HG02759 (cell line): ENCODE measurements around the gene CSMD2.
"Not testable (repeated sequence)": the region's sequence is repeated elsewhere in the genome, so short reads cannot be mapped to it uniquely, and the experiment has no call there.

ENCODE experiments used
- ATAC-seq: cut with Tn5 transposase; IDR thresholded peaks from one replicate; pipeline ENCODE4 v1.9.1; 2021; ENCODE audit warnings: mild to moderate bottlenecking, moderate library complexity; ENCODE audit not compliant: unreplicated experiment

Gene CSMD2

DNA sequence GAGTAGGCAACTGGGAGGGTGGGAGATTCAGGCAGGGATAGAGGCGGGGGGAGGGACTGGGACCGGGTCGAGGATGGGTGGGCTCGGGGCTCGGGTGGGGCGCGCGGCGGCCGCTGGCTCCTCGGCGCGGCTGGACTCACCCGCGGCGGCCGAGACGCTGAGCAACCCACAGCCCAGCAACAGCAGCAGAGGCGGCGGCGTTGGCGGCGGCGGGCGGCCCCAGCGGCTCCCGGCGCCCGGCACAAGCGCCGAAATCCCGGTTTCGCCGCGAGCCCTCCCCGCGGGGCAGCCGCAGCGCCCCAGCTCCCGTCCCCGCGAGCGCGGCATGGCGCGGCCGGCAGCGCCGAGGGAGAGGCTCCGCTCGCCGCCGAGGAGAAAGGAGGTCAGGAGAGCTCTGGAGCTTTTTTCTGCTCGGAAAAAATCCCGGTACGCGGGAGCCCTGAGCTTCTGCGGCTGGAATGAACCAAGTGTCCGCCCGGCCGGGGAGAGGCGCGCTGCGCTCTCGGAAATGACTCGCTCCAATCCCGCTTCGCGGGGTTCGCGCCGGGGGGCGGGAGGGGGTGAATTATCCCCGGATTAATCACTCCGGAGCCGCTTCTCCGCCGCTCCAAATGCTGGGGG is at the start of gene CSMD2:
Gene CSMD2, minus strand, starts transcription at position 460 of the 621 bp plus-strand sequence. Its CDS starts 133 bp downstream, at position 327.
- no peak for ATAC-seq

DNA sequence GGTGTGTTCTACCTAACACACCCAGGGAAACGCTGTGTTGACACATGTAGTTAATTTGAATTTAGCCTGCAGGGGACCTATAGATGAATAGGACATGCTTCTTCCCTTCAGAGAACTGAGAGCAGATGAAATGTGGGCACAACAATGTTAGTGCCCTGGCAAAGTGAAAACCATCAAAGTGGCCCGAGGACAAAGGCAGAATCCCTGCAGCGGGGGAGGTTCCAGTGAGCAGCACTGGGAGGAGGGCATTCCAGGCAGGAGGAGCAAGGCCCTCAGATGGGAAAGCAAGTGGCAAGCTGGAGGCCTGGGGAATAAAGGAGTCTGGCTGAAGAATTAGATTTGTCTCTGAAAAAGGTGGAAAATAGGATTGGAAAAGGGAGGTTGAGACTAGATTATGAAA is 48.9 kb upstream of the CSMD2 start:
- no peak for ATAC-seq

DNA sequence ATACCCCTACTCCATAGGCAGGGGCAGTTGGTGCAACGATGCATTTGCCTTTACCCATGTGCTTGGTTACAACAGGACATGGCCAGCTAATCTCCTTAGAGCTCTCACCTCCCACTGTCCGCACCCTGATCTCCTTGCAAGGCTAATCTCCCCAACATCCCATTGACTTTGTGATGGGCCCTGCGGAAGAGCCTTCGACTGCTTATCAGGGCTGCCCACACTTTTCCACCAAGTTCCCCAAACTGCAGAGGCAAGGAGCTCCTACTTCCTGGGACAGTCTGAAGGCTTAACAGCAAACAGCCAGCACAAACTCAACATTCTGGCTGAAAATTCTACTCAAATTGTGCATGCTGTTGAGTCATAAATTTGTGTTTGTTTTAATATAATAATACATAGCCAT is 47.6 kb upstream of the CSMD2 start:
- ATAC-seq, result no peak

DNA sequence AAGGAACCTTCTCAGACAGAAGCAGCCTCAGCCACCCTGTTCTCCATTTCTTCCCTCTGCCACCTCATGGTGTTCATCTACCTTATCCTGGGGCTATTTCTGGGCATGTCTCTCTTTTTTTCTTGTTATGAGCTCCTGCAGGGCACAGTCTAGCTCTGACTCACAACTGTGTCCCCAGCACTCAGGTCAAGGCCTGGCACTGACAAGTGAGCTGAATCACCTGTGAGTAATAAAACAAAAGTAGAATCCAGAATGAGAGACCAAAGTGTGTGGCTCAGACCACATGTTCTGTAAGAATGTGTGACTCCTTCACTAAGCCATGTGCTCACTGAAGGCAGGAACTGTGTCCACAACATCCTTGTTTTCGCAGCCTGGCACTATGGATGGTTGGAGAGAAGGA is 34.9 kb upstream of the CSMD2 start:
- no peak for ATAC-seq

DNA sequence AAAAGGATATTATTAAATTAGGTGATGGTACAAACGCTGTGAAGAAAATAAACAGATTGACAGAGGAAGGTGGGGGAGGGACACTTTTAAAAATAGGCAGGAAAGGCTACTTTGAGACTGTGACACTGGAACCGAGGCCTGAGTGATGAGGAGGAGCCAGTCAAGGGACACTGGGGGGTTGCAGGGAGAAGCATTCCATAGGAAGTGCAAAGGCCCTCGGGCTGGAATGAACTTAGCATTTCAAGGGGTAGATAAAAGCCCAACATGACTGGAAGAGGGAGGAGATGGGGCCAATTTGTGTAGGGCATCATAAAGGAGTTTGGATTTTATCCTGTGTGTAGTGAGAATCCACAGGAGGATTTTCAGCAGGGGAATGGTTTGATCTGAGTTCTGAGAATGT is 27.6 kb upstream of the CSMD2 start:
- no peak for ATAC-seq

DNA sequence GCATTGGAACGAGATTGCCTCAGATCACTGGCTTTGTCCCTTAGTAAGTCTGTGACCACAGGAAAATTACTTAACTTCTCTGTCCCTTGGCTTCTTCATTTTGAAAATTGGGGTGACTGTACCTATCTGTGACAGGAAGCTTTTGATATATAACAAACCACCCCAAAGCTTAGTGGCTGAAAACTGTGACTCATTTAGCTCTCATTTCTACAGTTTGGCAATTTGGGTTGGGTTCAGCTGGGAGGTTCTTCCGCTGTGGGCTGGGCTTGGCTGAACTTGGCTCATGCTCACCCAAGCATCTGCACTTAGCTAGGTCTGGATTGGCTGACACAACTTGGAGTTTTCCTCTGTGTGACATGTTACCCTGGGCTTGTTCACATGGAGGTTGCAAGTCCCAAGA is 25.7 kb upstream of the CSMD2 start:
- ATAC-seq, result no peak

DNA sequence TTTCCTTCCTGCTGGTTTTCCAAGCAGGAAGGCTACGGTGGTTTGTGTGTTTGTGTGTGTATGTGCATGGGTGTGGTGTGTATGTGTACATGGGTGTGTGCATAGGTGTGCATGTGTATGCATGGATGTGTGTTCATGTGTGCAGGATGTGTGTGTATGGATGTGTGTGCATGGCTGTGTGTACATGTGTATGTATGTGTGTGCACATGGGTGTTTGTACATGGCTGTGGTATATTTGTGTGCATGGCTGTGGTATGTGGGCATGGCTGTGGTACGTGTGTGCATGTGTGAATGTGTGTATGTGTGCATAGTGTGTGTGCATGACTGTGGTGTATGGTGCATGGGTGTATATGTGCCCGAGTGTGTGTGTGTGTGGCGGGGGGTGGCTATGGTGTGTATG is 24.0 kb upstream of the CSMD2 start:
- no peak for ATAC-seq

DNA sequence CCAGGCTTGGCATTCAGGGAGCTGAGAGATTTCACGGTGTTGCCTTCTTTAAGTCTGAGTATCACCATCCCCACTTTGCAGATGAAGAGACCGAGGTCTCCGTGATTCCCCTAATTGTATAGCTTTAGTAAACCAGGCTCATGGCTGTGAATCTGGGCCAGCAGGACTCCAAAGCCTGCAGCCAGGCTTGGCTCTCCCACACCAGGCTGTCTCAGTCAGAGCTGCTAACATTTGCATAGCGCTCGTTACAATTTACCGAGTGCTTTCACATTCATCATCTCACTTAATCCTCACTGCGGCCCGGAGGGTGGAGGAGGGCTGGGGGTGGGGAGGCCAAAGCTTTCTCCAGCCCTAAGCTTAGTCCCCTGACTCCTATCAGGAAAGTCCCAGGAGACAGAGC is 23.4 kb upstream of the CSMD2 start:
- no peak for ATAC-seq

DNA sequence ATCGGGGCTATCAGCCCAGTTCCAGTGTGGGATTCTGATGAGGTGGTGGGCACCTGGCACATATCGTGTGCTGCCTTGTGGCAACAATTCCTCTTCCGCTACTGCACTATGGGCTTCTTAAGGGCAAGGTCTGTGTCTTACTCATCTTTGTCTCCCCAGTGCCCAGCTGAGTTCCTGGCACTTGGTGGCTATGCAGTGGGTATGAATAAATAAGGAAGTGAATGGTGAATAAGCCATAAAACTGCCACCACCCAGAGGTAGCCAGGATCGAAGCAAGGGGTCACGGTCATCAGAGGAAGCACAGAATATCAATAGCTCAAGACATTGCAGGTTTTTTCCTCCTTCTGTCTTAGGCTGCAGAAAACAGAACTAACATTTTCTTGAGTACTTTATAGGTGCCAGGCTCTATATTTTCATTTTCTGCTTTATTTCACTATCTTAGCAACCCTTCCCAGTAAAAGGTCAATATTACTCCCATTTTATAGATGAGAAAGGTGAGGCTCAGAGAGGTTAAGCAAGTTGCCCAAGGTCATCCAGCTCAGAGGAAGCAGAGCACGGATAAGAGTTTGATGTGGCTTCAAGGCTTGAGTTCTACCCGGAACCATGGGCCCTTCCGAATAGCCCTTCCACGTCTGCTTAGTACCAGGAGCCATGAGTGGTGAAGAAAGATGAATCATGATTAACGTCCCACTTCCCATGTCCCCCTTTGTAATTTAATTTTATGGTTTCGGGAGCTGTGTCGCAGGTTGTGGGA is 21.9 kb upstream of the CSMD2 start:
- ATAC-seq, result no peak

DNA sequence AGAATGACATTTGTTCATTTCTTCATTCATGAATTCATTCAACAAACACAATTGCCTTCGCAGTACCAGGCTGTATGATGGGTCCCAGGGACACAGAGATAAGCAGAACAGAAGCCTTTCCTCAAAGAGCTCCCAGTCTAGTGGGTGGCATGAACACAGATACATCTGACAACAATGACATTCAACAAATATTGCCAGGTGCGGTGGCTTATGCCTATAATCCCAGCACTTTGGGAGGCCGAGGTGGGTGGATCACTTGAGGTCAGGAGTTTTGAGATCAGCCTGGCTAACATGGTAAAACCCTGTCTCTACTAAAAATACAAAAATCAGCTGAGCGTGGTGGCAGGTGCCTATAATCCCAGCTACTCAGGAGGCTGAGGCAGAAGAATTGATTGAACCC is 18.4 kb upstream of the CSMD2 start:
- not testable (repeated sequence) for ATAC-seq

DNA sequence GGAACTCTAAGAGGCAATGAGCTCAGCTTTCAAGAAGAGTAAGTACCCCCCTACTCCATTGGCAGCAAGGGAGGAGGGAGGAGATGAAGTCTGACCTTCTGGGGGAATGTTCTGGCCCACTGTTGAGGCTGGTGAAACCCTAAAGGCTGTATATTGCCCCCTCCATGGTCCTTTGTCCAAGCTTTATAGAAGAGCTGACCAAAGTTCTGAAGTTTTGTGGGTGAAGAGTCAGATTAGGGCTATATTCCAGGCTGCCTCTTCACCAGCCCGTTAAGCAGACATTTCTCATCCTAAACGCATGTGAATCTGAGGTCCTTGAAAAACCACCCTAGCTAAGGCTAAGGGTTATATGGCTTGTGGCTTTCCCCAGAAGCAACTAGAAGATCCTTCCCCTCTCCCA is 13.0 kb upstream of the CSMD2 start:
- no peak for ATAC-seq

DNA sequence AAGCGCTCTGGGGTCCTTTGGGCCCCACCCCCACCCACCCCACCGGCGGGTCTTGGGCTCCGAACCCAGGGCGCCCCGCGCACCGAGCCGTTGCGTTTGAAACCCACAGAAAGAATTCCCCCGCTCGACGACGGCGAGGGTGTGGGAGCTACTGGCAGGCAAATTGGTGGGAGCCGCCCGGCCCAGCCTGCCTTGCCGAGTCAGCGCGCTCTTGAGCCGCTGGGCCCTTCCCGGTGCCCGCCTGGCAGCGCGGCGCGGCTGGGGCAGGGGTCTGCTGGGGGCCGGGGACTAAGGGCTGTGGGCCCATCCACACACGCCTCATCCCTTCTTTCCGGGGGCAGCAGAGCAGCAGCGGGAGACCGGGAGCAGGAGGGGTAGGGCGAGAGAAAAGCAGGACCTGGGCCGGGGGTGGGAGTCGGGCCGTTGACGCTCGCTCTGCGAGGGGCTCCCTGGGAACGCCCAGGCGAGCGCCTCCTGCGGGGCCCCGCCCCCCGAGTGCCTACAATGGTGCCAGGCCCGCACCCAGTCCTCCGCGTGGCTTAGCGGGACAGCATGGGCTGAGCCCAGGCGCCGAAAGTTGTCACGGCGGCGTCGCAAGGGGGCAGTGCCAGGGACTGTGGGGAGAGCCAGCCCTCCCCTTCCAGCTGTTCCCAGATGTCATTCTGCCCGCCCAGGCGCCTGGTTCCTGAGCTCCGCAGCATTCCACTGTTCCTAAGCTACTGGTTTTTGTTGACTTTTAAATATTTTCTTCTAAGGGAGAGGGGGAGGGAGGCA is 12.0 kb upstream of the CSMD2 start, which contains the start of gene C1orf94:
Gene C1orf94, plus strand, starts transcription at position 78 of the 774 bp plus-strand sequence. CDS start 883 bp downstream, outside the sequence.
- no peak for ATAC-seq

DNA sequence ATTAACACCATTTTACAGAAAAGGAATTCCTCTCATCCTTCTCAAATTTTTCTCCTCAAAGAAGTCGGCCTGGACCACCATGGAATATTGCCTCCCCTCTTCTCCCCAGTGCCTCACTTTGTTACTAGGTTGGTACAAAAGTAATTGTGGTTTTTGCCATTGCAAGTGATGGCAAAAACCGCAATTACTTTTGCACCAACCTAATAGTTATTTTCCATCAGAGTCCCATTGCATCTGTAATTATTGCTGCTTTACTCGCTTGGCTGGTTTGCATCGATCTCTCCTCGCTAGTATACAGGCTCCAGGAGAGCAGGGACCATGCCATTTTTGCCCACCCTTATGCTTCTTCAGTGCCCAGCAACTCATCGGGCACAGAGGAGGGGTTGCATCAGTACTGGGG is 10.7 kb upstream of the CSMD2 start:
- no peak for ATAC-seq

DNA sequence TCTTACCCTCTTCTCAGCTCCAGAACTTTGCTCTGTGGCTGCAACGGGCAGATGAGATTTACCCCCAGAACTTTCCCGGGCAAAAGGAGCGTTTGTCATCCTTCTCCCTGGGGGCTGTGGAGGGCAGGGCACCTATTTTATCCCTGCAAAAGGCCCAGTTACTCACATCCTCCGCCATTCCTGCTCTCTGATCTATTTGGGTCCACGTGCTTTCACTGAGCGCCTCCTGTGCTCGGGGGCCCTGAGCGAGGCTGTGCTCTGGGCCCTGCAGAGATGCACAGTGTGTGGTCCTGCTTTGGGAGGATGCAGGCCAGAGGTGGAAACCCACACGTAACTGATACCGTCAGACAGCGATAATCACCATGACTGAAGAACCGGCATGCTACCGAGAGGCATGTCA is 2.4 kb upstream of the CSMD2 start:
- ATAC-seq, result no peak

DNA sequence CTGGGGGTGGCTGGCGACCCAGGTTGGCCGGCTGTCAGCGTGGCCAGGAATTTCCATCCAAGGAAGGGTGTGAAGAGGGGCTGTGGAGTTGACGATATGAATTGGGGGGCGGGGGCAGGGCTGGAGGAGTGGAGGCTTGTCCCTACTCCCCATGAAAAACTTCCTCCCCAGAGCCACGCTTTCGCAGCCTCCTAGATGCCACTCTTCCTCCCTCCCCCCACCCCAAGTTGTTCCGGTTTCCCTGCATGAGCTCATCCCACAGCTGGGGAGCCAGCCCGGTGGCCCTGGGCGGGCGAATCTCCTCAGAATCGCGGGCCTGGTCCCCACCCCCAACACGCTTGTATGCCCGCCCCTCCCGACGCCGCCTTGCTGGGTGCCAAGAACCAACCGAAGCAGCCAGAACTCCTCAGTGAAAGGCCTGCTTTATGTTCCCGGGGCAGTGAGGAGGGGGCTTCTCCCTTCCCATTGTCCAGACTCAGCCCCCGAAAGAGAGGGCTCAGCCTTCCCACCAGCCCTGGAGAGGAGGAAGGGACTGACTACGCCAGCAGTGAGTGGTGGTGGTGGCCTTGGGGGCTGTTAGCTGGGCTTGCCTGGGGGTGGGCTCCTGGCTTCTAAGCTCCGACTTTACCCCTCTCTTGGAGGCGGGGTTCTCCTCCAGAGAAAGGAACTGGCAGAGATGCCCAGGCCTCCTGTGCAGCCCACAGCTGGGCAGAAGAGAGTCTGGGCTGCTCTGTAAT is 1.8 kb upstream of the CSMD2 start:
- ATAC-seq, result no peak

DNA sequence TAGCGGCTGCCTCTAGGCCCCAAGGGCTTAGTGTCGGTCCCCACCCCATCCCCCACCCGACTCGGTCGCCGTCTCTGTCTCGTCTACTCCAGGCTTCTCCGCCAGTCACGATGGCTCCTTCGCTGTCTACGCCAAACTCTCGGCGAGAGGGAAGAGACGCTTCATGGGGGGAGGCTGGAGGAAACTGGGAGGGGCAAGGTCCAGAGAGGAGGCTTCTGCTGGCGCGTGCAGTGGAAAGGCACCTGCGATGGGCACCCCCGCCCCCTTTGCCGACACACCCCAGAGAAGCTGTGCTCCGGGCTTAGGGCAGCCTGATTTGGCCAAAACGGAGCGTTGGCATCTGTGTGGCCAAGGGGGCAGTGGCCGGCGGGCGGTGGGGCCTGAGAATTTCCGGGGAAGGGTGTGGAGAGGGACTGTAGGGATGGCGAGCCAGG is 1.2 kb upstream of the CSMD2 start:
- ATAC-seq, result no peak

DNA sequence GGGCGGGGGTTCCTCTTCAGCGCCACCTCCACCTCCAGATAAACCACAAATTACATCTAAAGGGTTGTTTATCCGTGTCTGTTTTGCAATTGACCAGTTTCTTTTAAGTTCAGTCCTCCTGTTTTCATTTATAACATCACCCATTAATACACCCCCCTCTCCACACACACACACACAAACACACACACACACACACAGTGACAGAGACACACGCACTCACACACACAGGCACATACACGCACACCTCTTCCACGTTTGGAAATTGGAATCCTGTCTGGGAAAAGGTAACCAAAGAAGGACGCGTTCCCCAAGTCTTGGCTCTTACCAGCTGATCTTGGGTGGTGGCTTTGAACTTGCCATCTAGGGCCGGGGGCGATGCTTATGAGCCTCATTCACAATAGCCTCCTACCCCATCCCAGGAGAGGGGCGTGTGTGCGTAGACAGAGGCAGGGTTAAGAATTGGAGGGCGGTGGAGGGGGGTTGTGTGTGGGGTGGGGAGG is 442 bp upstream of the CSMD2 start:
- ATAC-seq, result no peak

DNA sequence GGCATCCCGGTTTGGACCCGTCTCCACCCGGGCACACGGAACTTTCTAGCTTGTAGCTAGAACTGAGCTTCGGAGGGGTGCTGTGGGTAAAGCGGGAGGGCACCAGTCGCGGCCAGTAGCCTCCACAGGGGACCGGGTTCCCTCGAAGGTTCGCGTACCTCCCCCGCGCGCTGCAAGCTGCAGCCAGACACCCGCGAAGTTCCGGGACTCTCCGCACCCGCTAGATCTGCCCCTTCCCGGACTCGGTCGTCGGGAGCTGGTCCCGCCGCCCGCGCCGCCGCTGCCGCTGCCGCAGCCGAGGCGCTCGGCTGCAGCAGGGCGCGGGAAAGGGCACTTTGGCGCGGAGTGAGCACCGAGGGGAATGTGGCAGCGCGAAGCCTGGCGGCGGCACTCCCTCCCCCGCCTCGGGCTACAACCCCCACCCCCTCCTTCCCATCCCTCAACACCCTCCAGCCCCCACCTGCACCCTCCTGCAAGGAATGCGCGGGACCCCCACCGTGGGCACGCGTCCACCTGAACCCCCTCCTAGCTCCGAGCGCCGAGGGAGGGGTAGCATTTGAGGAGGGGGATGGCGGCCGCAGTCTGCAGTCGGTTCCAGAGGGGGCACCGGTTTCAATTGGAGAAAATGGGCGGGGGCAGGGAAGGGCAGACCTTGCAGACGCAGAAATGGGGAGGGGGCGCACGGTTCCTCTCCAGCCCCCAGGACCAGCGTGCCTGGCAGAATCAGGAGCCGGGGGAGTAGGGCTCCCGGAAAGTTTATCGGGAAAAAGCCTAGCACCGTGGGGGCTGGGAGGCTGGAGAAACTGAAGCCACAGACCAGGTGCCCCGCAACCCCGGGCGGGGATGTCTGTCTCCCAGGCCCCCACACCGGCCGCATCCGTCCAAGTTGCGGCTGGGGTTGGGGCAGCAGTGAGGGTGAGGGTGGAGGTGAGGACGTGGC is 968 bp downstream of the CSMD2 start:
- ATAC-seq, result no peak

DNA sequence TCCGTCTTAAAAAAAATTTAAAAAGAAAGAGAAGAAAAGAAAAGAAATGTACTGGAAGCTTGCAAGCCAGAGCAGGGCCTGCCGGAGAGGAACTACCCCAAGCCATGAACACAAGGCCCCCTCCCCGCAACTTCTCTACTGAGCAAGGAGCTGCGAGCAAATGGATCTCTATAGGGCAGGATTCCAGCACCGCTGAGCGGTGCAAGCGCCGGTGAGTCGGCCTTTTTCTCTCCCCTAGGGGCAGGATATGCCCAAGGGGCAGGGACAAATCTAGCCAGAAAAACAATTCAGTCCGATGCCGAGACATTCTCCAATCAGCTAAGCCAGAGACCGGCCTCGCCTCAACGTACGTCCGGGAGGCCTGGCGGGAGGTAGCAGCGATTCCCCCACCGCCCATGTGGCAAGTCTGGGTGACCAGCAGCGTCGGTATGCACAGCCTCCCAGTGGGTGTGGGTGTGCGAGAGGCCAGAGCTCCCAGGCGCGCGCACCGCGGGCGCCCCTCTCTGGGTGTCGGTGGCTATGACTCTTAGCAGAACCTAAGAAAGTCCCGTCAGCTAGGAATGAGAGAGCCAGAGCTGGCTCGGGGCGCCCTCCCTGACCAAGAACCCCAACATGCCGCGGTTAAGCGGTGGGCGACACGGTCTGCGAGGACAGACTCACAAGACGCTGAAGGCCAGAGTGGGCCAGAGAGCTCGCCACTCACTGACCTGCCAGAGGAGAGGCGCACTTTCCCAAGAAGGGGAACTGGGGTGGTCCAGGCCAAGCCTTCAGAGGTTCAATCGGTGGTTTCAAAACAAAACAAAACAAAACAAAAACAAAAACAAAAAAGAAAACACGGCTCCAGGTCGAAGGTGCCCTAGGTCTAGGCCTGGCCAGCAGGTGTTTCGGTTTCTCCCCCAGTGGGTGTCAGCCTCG is 1.9 kb downstream of the CSMD2 start:
- ATAC-seq, result peak; percentile 74
